ENCODE results near the gene ETS1. TPM values are rescaled to one million over a fixed set of nuclear protein-coding genes. Genes with fewer than 3 reads are reported as not detected.

Gene ETS1, protein sequence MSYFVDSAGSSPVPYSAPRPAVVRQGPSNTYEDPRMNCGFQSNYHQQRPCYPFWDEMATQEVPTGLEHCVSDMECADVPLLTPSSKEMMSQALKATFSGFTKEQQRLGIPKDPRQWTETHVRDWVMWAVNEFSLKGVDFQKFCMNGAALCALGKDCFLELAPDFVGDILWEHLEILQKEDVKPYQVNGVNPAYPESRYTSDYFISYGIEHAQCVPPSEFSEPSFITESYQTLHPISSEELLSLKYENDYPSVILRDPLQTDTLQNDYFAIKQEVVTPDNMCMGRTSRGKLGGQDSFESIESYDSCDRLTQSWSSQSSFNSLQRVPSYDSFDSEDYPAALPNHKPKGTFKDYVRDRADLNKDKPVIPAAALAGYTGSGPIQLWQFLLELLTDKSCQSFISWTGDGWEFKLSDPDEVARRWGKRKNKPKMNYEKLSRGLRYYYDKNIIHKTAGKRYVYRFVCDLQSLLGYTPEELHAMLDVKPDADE
- 71.6 TPM for total RNA-seq

DNA sequence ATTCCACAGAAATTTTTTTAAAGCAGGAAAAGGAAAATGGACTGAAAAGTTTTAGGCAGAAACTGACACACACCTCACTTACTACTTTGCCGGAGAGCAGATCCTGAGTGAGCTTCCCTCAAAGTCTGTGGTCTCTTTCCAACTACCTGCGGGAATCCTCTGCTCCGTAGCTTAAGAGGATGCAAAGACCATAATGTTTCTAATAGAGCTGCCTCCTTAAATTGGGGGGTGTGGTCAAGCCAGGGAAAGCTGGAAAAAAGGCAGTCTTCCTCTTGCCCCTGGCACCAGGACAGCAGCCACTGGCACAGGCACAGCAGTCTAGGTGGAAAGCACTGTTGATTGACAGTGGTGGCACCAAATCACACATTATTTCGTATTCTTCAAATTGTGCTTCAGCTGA, at the start of gene ETS1:
Gene ETS1, minus strand, starts transcription at position 144 of the 400 bp plus-strand sequence. CDS start 14,428 bp downstream, outside the sequence.
- DNase-seq: peak; percentile 52

DNA sequence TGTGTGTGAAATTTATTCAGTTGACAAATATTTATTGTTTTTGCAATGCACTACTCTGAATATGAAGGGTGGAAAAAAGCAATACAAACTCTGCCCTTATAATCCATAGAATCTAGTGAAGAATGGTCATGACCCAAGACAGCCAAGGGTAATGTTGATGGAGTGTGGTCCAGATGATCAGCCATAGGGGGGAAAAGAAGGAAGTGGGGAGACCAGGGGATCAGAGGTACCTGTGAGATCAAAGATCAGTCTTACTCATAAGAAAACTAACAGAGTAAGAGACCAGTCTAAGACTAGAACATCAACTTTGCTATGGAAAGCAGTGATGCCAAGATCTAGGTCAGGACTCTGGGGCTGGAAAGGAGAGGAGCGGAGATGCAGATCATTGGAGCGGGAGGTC, 47.0 kb upstream of the ETS1 start:
- no peak for DNase-seq

DNA sequence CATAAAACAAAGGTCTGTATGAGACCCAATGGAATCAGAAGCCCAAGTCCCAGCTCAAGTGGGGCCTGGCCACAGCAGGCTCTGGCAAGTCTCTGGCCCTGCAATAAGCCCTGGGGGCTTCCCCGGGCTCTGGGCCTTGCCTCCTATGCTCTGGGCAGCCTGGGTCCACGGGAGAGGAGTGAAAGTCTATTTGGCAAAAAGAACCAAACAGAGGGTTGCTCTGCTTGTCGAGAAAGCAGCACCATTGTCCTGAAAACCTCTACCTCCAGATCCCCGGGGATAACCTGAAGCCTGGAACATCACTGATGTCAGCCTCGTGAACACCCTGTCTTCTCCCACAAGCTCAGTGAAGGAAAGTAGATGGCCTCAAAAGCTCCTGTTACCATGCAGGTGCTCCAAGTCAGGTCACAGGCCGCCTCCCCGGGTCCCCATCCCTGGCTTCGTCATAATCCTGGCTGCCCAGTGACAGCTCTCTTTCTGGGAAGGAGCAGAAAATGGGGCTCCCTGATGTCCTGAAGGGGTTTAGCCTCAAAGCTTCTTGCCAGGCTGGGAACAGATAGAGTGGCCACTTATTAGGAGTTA, 46.1 kb upstream of the ETS1 start:
- DNase-seq: no peak

DNA sequence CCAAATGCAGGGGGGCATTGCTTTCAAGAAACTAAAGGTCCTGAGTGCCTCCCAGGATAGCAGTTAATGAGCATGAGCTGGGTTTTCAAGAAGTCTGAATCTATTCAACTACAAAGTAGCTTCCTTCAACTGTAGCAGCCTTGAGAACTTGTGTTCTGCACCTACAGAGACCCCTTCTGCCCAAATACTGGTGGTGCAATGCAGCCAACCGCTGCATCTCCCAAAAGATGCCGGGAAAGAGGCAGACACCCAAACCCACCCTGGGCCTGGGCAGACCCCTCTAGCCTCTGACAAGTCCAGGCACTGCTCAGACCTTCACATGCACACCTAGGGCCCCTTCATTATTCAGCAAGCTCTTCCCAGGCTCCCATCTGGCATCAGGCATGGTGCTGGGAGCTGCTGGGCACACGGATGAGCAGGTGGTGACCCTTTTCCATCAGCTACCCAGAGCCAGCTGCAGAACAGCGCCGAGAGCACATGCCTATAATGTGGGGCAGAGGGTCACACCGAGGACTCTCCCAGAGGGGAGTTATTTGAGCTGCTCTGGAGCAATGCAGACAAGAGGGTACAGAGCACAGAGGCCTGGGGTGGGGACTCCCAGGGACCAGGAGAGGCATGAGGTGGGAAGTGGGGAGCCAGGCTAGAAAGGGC, 44.9 kb upstream of the ETS1 start:
- DNase-seq: peak; percentile 65

DNA sequence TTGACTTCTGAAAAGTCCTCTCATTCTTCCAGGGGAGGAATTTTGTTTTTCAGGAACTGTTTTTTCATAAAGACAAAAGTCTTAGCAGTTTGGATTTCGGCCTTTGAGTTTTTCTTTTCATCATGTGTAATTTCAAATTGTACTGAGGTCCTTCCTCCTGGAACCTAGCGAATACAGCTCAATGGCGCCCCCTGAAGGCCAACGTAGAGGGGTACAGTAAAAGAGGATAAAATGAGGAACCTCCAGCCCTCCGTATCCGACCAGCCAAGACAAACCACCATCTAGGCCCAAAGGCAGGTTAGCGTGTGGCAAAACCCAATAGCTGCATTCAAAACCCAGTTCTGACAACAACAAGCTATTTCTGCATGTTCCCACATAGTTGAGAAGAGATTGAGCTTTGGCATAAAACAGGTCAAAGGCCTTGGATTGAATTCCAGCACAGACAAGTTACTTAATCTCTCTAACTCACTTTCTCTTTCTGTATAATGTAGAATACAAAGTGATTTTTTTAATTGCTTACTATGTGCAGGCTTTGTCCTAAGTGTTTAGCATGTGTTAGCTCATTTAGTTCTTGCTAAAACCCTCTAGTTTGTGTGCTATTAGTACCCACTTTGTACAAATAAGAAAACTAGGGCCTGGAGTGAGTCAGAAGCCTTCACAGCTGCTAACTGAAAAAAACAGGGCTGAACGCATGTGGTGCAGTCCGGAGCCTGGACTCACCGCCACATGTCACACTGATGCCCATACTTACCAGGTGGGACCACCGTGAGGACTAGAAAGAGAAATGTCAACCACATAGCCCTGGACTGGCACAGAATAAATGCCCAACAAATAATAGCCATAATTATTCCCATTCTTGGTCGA, 43.2 kb upstream of the ETS1 start:
- peak; percentile 95 for DNase-seq

DNA sequence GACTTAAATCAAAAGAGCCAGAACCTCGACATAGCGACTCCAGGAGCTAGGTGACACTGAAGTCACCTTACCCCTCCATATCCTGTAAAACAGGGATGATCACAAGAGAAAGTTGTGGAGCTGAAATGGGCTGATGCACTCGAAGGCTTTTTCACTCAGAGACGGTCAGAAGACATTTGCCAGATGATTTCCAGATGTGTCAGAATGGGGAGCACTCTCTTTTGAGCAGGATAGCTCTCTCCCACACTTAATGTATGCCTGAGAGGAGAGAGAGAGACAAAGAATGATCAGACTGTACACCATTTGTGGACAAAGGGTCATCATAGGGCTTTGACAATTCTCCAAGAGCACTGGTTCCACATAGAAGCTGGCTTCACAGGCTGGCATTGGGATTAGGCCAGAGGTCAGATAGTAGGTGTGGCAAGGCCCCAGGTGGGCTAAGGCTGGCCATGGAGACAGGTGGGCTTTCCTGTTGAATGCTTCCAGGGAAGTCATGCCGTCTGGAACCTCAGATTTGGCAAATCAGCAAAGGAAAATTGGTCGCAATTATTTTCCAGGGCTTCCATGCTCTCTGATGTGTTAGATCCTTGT, 42.3 kb upstream of the ETS1 start:
- no peak for DNase-seq

DNA sequence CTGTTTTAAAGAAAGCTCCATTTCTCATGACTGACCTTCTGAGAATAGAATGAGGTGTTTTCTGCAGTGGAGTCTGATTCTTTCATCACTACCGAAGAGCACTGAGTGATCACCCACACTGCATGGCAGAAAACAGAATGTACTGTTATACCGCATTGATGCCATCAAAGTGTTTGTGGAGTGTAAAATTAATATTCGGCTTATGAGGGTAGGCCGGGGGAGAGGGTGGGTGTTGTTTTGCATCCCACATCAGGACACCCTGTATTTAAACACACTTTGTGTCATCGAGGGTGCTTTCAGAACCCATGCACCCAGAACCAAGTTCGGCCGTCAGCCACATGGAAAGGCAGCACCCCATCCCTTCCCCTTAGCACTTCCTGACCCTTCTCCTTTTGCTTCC, 41.3 kb upstream of the ETS1 start:
- DNase-seq: no peak

DNA sequence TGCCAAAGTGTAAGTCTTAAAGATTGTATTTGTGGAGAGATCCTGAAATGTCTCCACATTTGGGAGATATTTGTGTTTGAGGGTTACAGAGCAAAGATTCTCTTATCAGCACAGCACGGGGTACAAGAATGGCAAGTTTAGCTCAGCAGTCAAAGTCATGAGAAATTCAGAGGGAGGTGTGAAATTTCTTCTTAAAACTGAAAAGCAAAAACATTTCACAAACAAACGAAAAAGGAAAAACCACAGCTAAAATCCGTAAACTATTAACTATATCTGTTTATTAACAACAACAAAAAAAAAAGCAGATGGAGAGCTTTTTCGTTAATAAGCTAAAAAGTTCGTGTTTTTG, 40.9 kb upstream of the ETS1 start:
- DNase-seq: no peak

DNA sequence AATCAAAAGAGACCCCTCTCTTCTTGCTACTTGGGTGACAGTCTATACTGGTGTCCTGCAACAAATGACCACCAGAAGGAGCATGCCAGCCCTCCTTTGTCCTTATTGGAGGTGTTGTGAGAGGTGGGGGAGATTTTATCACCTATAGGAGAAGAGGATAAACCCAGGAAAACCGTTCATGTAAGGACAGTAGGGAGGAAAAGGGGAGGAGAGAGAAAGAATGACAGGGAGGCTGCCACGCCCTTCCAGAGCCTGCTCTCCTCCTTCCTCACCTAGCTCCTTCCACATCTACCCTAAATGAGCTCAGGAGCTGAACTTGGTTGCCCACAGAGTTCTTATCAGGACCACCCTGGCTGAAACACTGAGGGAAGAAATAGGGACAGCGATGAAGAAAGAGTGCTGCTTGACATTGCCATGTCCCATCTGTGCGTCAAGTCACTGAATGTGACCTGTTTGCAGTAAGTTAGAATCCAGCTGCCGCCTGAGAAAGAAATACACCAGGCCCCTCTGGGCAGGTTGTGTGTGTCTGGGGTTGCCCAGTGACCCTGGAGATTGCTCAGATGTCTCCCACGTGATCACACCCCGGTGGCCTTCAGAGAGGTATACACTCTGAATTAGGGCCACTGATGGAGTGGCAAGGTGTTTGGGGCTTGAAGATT, 40.4 kb upstream of the ETS1 start:
- DNase-seq: no peak

DNA sequence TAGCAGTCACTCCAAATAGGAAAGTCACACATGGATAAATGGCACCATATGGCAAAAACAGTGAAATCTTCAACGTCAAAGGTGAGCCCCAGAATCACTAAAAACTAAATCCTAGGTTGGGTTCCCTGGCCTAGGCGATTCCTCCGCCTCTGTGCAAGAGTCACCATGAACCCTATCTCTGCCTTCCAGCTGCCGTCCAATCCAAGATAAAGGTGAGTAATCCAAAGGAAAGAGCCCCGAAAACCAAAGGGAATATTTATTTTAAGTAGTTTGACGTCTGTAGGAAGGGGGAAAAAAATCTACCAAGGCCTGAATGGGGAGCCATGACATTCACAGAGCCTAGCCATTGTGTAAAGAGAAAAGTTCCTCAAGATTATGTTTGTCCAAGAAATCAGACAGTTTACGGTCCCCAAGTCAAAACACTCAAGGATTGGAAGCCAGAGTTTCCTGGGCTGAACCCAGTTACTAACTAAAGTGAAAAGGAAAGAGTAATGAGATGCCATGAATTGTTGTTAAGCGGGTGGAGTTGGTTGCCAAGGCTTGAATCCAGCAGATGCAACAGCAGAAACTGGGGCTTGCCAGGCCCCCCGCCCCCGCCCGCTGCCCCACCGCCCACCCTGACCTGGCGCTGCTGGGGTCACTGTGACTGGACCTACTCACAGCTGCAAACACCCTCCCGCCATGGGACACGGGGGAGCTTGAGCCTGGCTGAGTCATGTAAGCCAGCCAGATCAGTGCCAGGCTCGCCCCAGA, 39.7 kb upstream of the ETS1 start:
- no peak for DNase-seq

DNA sequence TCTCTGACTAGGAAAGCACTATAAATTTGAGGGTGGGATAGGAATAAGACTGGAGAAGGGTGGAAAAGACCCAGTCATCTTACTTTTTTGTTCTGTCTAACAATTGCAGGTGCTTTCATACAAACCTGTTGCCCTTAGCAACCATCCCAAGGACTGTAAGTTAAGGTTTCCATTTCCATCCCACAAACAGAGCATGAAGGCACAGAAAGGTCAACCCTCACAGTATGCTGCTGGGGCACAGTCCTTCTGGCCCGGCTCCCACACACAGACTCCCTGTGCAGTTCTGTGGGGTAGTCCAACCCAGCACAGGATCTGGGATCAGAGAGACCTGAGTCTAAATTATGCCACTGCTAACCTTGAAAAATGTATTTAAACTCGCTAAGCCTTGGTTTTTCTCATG, 38.4 kb upstream of the ETS1 start:
- DNase-seq: no peak

DNA sequence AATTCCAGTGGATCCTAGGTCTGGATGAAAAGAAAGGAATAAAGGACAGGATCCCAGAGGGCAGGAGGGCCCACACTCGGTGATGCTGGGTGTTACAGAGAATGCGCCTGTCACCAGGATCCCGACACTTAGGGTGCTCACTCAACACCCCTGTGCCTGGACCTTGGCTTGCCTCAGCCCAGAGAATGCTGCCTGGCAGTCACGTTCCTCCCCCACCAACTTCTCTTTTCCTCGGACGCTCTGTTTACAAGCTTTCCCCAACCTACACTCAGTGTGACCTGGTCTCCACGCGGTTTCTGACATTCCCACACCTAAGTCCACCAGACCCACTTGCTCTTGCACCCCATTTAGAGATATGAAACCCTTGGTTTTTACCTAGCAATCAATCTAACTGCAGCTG, 38.0 kb upstream of the ETS1 start:
- no peak for DNase-seq

DNA sequence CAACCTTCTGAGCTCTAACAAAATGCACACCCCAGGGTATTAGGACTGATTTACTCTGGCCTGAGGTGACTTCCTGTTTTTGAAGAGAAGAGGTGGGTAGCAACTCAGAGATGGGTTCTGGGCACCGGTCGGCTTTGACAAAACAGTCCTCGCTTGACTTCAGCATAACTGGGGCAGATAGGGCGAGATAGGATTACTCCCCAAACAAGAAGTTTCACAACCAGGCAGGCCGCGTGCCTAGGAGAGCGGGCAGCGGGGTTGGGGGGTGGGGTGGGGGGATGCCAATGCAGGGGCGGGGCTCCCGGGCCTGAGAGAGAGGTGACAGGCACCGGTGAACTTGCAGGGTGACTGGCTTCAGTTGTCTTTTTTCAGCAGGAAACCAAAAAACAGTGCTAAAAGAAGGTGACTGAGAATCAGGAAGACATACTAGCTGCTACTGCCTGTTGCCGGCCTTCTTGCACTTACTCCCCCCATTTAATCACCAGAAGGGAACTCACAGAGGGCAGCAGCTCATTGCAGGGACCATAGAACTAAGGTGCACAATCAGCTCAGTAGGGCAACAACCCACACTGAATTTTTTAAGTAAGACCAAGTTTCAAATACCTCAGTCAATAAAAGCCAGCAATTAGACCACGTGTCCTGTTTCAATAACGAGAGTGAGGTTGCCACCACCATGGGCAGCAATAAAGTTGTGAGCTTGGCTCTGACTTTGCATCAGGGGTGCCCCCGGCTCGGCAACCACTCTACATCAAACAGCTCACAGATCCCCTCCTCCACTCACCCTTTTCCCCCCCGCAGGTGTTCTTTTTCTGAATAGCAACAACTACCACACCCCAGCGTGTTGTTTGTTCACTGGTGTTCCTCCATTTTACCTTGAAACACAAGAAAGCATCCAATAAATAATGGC, 37.2 kb upstream of the ETS1 start:
- DNase-seq: no peak

DNA sequence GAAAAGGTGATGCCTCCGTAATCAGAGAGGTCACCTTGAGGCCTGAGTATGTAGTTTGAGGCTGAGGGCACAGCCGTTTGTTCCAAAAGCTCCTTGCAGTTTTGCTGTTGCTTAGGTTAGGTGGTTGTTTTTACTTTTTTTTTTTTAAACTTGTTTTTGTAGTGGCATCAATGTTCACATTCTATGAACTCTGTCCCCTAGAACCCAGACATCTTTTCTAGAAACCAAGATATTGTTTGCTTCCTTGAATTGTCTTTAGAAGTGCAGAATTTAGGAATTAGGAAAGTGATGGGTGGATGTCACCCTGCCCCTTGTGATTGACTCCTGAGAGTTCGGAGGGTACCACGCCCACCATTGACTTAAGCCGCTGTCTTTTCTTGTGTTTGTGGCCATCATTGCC, 35.7 kb upstream of the ETS1 start:
- no peak for DNase-seq

DNA sequence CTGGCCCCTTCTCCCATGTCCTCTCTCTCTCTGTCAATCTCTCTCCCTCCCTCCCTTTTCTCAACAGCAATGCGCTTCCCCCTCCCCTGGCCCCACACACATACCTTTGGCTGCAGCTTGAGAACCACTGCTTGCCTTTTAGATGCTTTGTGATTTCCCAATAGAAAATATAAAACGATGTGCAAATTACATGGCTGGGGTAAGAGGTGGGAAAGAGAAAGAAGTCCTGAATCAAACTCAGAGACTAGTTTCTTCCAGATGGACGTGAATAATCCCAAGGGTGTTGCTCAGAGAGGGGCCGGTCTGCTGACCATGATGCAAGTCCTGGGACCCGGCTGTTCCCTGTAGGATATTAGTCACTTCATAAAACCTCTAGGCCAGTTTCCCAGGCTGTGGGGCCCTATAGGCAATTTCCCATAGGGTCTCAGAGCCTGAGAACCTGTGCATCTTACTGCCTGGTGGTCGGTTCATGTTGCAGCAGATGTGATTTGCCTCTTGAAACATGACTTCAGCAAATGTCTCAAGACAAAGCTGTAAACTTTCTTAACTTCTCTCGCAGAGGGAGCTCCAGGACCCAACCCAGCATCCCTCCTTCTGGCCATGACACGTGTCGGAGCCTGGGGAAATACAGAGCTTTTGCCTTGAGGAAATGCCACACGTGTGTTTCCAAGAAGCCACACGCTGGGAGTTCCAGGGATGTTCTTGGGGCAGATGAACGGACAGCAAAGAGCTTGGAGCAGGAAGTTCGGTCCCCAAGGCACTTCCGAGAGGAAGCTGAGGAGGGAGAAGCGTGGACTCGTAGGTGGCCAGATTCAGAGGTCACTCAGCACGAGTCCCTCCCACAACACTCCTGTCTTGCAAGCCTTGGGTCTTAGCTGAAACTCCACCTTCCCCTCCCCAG, 34.5 kb upstream of the ETS1 start:
- peak; percentile 66 for DNase-seq

DNA sequence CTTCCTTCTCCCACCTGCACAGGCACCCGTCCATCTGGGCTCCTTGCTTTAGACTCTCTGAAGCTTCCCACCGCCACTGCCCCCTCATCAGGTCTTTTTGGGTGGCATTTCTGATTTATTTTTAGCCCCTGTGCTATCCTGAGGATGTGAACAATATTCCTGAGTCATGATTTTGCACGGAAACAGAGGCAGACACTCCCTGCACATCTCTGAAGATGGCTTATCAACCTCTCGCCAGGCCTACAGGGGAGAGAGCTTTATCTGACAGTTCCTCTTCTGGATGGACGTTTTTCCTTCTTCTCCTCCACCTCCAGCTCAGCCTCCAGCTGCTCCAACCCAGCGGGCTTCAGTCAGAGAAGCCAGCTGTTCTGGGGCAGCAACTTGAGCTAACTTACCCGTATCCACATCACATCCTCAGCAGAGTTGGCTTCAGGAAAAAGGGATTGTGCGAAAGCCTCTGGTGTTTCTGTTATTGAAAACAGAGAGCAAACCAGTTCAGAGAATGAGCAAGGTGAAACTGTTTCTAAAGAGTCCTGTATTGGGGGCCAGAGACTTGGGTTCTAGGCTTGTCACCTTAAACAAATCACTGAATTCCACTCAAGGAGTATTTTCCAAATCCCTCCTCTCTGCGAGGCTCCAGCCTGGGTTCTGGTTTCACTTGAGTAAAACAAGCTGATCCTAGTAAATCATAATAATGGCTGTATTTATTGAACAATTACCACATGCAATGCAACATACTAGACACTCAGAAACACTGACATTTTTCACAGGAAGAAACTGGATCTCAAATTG, 33.1 kb upstream of the ETS1 start:
- peak; percentile 72 for DNase-seq

DNA sequence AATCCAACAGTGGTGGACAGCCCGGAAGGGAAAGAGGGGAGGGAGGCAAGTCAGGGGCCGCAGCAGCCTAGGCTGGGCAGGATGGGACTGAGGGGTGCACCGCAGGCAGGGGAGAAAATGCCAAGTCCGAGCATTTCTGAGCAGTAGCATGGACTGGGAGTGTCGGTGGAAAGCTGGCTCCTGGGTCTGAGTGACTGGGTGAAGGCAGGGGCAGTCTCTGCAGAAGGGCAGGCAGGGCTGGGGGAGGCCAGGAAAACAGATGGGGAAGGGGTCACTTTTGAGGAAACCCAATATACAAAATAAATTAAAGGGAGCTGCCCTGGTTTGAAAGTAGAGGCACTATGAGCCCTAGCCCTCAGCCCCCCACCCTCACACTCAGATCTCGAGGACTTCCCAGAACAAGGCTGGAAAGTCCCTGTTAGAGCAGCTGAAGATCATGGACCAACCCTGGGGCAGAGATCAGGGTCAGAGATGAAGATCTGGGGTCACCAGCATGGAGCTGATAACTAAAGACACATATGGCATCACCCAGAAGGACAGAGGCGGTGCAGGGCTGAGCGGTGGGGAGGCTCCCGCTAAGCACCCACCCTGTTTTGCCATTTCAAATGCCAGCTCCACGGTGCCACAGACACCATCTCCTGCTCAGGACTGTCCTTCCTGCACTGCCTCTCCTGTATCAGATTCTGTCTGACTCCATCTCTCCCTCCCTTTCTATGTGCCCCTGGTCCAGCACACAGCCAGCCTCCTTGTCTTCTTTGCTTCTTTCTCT, 32.4 kb upstream of the ETS1 start:
- DNase-seq: no peak

Data from tongue (tissue), 2 donors.